ENCODE results near the gene UBE2J2.

DNA sequence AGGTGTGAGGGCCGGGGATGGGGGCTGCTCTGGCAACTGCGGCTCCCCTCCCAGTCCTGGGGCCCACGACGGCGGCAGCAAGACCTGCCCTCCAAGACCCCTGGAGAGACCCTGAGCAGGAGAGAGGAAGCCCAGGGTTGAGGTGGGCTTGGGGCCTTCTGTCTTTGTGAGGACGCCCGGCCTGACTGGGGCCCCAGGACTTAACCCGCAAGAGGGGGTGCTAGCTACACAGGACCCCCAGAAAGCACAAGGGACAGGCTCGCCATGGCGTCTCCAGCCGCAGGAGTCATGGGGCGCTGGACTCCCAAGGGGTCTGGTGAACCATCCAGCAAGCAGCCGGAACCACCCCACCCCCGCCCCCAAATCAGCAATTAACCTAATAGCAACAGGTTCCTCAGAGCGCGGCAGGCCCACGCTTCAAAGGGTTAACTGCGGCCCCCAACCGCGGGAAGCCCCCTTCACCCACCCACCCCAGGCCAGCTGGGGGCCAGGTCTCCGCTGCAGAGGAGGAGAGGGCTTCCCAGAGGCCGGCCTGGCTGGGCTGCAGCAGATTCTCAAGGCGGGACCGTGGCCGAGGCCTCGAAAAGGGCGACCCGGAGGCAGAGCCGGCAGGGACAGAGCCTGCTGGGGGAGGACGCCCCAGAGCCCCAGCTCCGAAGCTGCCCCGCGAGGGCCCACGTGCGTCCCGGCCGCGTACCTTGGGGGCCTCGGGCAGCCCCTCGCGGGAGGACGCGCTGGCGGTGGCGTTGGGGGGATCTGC lies 27.7 kb downstream of the UBE2J2 start:
- no peak for TF ChIP-seq CTCF (IDR thresholded peaks at IDR 0.05; ENCODE audit: extremely low read depth in 1 of 2, insufficient read depth in 1 of 2, low read depth in 1 of 2, low read length in 2 of 2)
- no peak for TF ChIP-seq MYC (IDR thresholded peaks at IDR 0.05; ENCODE audit: low read depth, low read length)
